ENCODE results near the gene LRRC49.

DNA sequence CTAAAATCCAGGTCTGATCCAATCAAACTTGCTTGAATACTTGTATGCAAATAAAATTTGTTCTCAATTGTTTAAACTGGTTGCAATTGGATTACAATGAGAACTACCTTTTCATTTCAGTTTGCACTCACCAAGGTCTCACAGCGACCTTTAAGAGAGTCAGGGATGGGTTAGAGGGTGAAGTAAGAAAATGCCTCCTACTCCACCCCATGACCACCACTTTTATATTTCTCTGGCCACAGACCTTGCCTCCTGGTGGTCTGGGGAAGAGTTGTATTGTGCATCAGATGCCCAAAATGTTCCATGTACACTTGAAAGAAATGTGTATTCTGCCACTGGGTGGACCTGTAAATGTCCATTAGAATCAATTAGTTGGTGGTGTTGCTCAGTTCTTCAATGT lies 206.3 kb downstream of the LRRC49 start:
- TF ChIP-seq, protein P1, sequence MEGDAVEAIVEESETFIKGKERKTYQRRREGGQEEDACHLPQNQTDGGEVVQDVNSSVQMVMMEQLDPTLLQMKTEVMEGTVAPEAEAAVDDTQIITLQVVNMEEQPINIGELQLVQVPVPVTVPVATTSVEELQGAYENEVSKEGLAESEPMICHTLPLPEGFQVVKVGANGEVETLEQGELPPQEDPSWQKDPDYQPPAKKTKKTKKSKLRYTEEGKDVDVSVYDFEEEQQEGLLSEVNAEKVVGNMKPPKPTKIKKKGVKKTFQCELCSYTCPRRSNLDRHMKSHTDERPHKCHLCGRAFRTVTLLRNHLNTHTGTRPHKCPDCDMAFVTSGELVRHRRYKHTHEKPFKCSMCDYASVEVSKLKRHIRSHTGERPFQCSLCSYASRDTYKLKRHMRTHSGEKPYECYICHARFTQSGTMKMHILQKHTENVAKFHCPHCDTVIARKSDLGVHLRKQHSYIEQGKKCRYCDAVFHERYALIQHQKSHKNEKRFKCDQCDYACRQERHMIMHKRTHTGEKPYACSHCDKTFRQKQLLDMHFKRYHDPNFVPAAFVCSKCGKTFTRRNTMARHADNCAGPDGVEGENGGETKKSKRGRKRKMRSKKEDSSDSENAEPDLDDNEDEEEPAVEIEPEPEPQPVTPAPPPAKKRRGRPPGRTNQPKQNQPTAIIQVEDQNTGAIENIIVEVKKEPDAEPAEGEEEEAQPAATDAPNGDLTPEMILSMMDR (IDR thresholded peaks at IDR 0.05; ENCODE audit: low read depth, low read length, poor library complexity, severe bottlenecking): no peak
- no peak for TF ChIP-seq EZH2phosphoT487 (IDR thresholded peaks at IDR 0.05; ENCODE audit: borderline replicate concordance, low read length)
